H1 (cell line): ENCODE data around the gene FAR2. TPM values are rescaled to one million over a fixed set of nuclear protein-coding genes. Genes with fewer than 3 reads are reported as not detected.

Experiments used
- CTCF ChIA-PET: fragments of 300-600 bp; sonication (Branson Sonifier 250); formaldehyde crosslinking; loops from one replicate; lab custom pipeline; 2021; ENCODE audit not compliant: partially characterized antibody; lab: Charles Lee
- POLR2A ChIA-PET: fragments of 300-600 bp; sonication (Branson Sonifier 250); formaldehyde crosslinking; loops from one replicate; lab custom pipeline; 2021; ENCODE audit warnings: inconsistent platforms; ENCODE audit not compliant: partially characterized antibody; lab: Charles Lee
- DNase-seq, 2 experiments: peaks; one replicate each; pipeline versions ENCODE4 v3.0.0 to v3.0.0-alpha.2; 2010 to 2022; ENCODE audit warnings: low spot score in 2 of 2, low read depth in 1 of 2, mixed read lengths in 1 of 2
- FAIRE-seq: peaks from 2 replicates; lab custom pipeline; 2011; peaks lifted over from hg19 to GRCh38; lab: Jason Lieb, UNC
- H2AFZ ChIP-seq: 2 replicates; pipeline ENCODE4 v1.8.1; 2012; ENCODE audit warnings: low read length, inconsistent platforms
- H2AK5ac ChIP-seq: 2 replicates; pipeline ENCODE4 v1.6.1; 2013; ENCODE audit warnings: low read depth, low read length
- H2BK120ac ChIP-seq: replicated peaks from 2 replicates; pipeline ENCODE3; 2013; ENCODE audit warnings: low read depth, low read length, inconsistent platforms
- H2BK12ac ChIP-seq: 2 replicates; pipeline ENCODE4 v1.6.1; 2013; ENCODE audit warnings: low read depth, low read length
- H2BK15ac ChIP-seq: 2 replicates; pipeline ENCODE4 v1.6.1; 2013; ENCODE audit warnings: low read length
- H2BK20ac ChIP-seq: 2 replicates; pipeline ENCODE4 v1.6.1; 2013; ENCODE audit warnings: low read length
- H2BK5ac ChIP-seq: 2 replicates; pipeline ENCODE4 v1.6.1; 2013; ENCODE audit warnings: low read depth, low read length
- H3K14ac ChIP-seq: 2 replicates; pipeline ENCODE4 v1.6.1; 2013; ENCODE audit warnings: inconsistent platforms; ENCODE audit not compliant: insufficient read length
- H3K18ac ChIP-seq: 2 replicates; pipeline ENCODE4 v1.6.1; 2013; ENCODE audit warnings: low read length; ENCODE audit errors: extremely low read depth
- H3K23ac ChIP-seq: 2 replicates; pipeline ENCODE4 v1.6.1; 2013; ENCODE audit warnings: inconsistent platforms; ENCODE audit not compliant: insufficient read length
- H3K23me2 ChIP-seq: 2 replicates; pipeline ENCODE4 v1.6.1; 2013; ENCODE audit warnings: low read depth, low read length
- H3K27ac ChIP-seq: 2 replicates; pipeline ENCODE4 v1.6.1; 2011; ENCODE audit warnings: low read depth, low read length, inconsistent platforms
- H3K27me3 ChIP-seq, 4 experiments: replicated peaks in 1 of 4; 1 replicate in 1 of 4; 2 replicates in 3 of 4; pipeline versions ENCODE4 v1.6.1 to v1.8.1; 2011 to 2013; ENCODE audit warnings: low read length in 3 of 4, mild to moderate bottlenecking in 3 of 4, inconsistent platforms in 2 of 4, mixed read lengths in 2 of 4, moderate library complexity in 1 of 4; ENCODE audit not compliant: control insufficient read depth in 3 of 4, insufficient read depth in 3 of 4; ENCODE audit errors: extremely low read depth in 1 of 4
- H3K36me3 ChIP-seq, 4 experiments: 2 replicates each; pipeline versions ENCODE4 v1.6.1 to v1.8.1; 2011 to 2013; ENCODE audit warnings: mild to moderate bottlenecking in 4 of 4, low read length in 3 of 4, moderate library complexity in 2 of 4, control low read depth in 1 of 4, inconsistent platforms in 1 of 4; ENCODE audit not compliant: insufficient read depth in 4 of 4, control insufficient read depth in 2 of 4
- H3K4ac ChIP-seq: replicated peaks from 2 replicates; pipeline ENCODE3; 2013; ENCODE audit warnings: low read length, low read depth, mixed read lengths, inconsistent platforms; ENCODE audit not compliant: insufficient read length
- H3K4me1 ChIP-seq, 4 experiments: replicated peaks in 1 of 4; 1 replicate in 1 of 4; 2 replicates in 3 of 4; pipeline versions ENCODE4 v1.6.1 to v1.8.1; 2011 to 2013; ENCODE audit warnings: low read length in 3 of 4, inconsistent platforms in 2 of 4, mixed read lengths in 1 of 4; ENCODE audit not compliant: insufficient read depth in 4 of 4, control insufficient read depth in 3 of 4
- H3K4me2 ChIP-seq, 2 experiments: 2 replicates each; pipeline versions ENCODE4 v1.6.1 to v1.8.1; 2011 to 2013; ENCODE audit warnings: low read depth in 2 of 2, low read length in 2 of 2, control low read depth in 1 of 2, inconsistent platforms in 1 of 2, mild to moderate bottlenecking in 1 of 2; ENCODE audit not compliant: insufficient read depth in 1 of 2
- H3K4me3 ChIP-seq, 4 experiments: fragments of 200-600, 300-600 bp in 1 of 4; sonication (generic), shearing (Covaris generic), sonication (Bioruptor Twin) in 1 of 4; 2 replicates each; pipeline versions ENCODE4 v1.5.1 to v1.8.1; 2011 to 2016; ENCODE audit warnings: low read length in 4 of 4, low read depth in 3 of 4, control low read depth in 2 of 4, inconsistent platforms in 2 of 4, mild to moderate bottlenecking in 2 of 4, mixed read lengths in 1 of 4, moderate library complexity in 1 of 4; ENCODE audit not compliant: insufficient read depth in 2 of 4; ENCODE audit errors: extremely low read depth in 1 of 4
- H3K56ac ChIP-seq: replicated peaks from 2 replicates; pipeline ENCODE3; 2013; ENCODE audit warnings: low read depth, mild to moderate bottlenecking, mixed read lengths, low read length, inconsistent platforms; ENCODE audit not compliant: insufficient read length
- H3K79me1 ChIP-seq: 2 replicates; pipeline ENCODE4 v1.6.1; 2013; ENCODE audit warnings: low read depth, low read length, control low read depth
- H3K79me2 ChIP-seq, 2 experiments: 2 replicates each; pipeline versions ENCODE4 v1.6.1 to v1.8.1; 2012 to 2013; ENCODE audit warnings: low read length in 2 of 2, mild to moderate bottlenecking in 2 of 2, inconsistent platforms in 1 of 2; ENCODE audit not compliant: insufficient read depth in 2 of 2, control insufficient read depth in 1 of 2
- H3K9ac ChIP-seq, 4 experiments: replicated peaks in 1 of 4; 1 replicate in 1 of 4; 2 replicates in 3 of 4; pipeline versions ENCODE4 v1.6.1 to v1.8.1; 2011 to 2013; ENCODE audit warnings: low read depth in 3 of 4, low read length in 3 of 4, control low read depth in 2 of 4, mild to moderate bottlenecking in 2 of 4, moderate library complexity in 2 of 4, inconsistent platforms in 1 of 4; ENCODE audit errors: extremely low read depth in 1 of 4
- H3K9me3 ChIP-seq, 2 experiments: 2 replicates each; pipeline versions ENCODE4 v1.6.1 to v1.8.1; 2012 to 2013; ENCODE audit warnings: mild to moderate bottlenecking in 2 of 2, moderate library complexity in 2 of 2, control low read depth in 1 of 2, inconsistent platforms in 1 of 2, low read depth in 1 of 2, low read length in 1 of 2, mixed read lengths in 1 of 2; ENCODE audit not compliant: insufficient read depth in 2 of 2
- H4K20me1 ChIP-seq, 2 experiments: replicated peaks in 1 of 2; 2 replicates each; pipeline versions ENCODE3 to v1.8.1; 2011 to 2013; ENCODE audit warnings: inconsistent platforms in 2 of 2, low read length in 2 of 2, mild to moderate bottlenecking in 1 of 2; ENCODE audit not compliant: insufficient read depth in 2 of 2, control insufficient read depth in 1 of 2
- H4K5ac ChIP-seq: 2 replicates; pipeline ENCODE4 v1.6.1; 2013; ENCODE audit warnings: low read length, low read depth, mixed read lengths, inconsistent platforms; ENCODE audit not compliant: insufficient read length
- H4K8ac ChIP-seq: 2 replicates; pipeline ENCODE4 v1.8.0; 2013; ENCODE audit warnings: mild to moderate bottlenecking, moderate library complexity, low read length, inconsistent platforms; ENCODE audit not compliant: insufficient read depth; ENCODE audit errors: extremely low read depth
- H4K91ac ChIP-seq: replicated peaks from 2 replicates; pipeline ENCODE3; 2013; ENCODE audit warnings: low read length, mixed read lengths, inconsistent platforms; ENCODE audit not compliant: insufficient read length
- BACH1 ChIP-seq: IDR thresholded peaks from 2 replicates; pipeline ENCODE4 v1.6.1; 2012; ENCODE audit warnings: low read length, improper control_type of control experiment
- BCL11A ChIP-seq, 2 experiments: IDR thresholded peaks; one replicate each; pipeline ENCODE4 v1.6.1; 2011; ENCODE audit warnings: low read depth in 2 of 2, low read length in 2 of 2, mild to moderate bottlenecking in 2 of 2
- CBX8 ChIP-seq: fragments of 300-800, 300-1000 bp; sonication (generic); IDR thresholded peaks from 2 replicates; pipeline ENCODE4 v1.7.1; 2016; ENCODE audit warnings: low read depth, low read length, borderline replicate concordance
- CTBP2 ChIP-seq: IDR thresholded peaks from 2 replicates; pipeline ENCODE4 v1.7.0; 2011; ENCODE audit warnings: borderline replicate concordance, mild to moderate bottlenecking, moderate library complexity, mixed read lengths, low read length; ENCODE audit not compliant: insufficient read depth, insufficient read length
- EZH2 ChIP-seq: fragments of 200-600 bp; sonication (generic); IDR thresholded peaks from 2 replicates; pipeline ENCODE4 v1.7.1; 2012; ENCODE audit warnings: low read depth, mild to moderate bottlenecking, moderate library complexity, low read length, inconsistent platforms; ENCODE audit not compliant: severe bottlenecking
- KDM4A ChIP-seq: IDR thresholded peaks from one replicate; pipeline ENCODE4 v1.7.1; 2012; ENCODE audit warnings: low read depth, mild to moderate bottlenecking, moderate library complexity, low read length, inconsistent platforms; ENCODE audit not compliant: severe bottlenecking
- NRF1 ChIP-seq: IDR thresholded peaks from 2 replicates; pipeline ENCODE4 v1.6.1; 2011; ENCODE audit warnings: mild to moderate bottlenecking, low read depth, low read length, improper control_type of control experiment
- PHF8 ChIP-seq: fragments of 200-600 bp; sonication (generic); conservative IDR thresholded peaks from 2 replicates; pipeline ENCODE4 v1.7.1; 2012; ENCODE audit warnings: low read depth, mild to moderate bottlenecking, inconsistent platforms, low read length, moderate library complexity
- SIRT6 ChIP-seq: IDR thresholded peaks from one replicate; pipeline ENCODE4 v1.7.1; 2012; ENCODE audit warnings: low read length, inconsistent platforms
- TAF1 ChIP-seq: IDR thresholded peaks from 2 replicates; pipeline ENCODE4 v1.6.1; 2011; ENCODE audit warnings: mild to moderate bottlenecking, low read depth, low read length
- TAF7 ChIP-seq: optimal IDR thresholded peaks from 2 replicates; pipeline ENCODE3; 2011; ENCODE audit warnings: low read depth, mild to moderate bottlenecking, inconsistent platforms, low read length, moderate library complexity, borderline replicate concordance
- TCF12 ChIP-seq: IDR thresholded peaks from 2 replicates; pipeline ENCODE4 v1.6.1; 2011; ENCODE audit warnings: low read depth, mild to moderate bottlenecking, low read length
- ZNF274 ChIP-seq: IDR thresholded peaks from 2 replicates; pipeline ENCODE4 v1.7.0; 2012; ENCODE audit warnings: low read length, borderline replicate concordance; ENCODE audit errors: extremely low read depth
- WGBS, 2 experiments: shearing (Covaris generic) in 1 of 2; methylation state at CpG; one replicate each; pipeline versions ENCODE4 v1.1.6 to v1.1.7; 2013 to 2015; ENCODE audit warnings: low lambda C conversion rate in 2 of 2, mixed read lengths in 2 of 2, inconsistent platforms in 1 of 2, low coverage in 1 of 2, missing lambda C conversion rate in 1 of 2; ENCODE audit not compliant: insufficient replicate concordance in 2 of 2, insufficient coverage in 1 of 2, insufficient read length in 1 of 2; ENCODE audit errors: extremely low coverage in 1 of 2, missing lambda C conversion rate in 1 of 2; 5-methylcytosine and 5-hydroxymethylcytosine counted together
- polyA plus RNA-seq, 7 experiments: library from polyadenylated mRNA; depleted of rRNA in 3 of 7; stranded (reverse) in 5 of 7; unstranded in 2 of 7; fragments of >200 nt in 5 of 7; fragments of 200-250 nt in 2 of 7; gene quantifications; 1 replicate in 5 of 7; 2 replicates in 1 of 7; 4 replicates in 1 of 7; pipeline versions ENCODE4 v1.2.1 to v1.2.3, GENCODE V29; 2011 to 2013; ENCODE audit warnings: missing spikeins in 2 of 7, mixed read lengths in 2 of 7
- total RNA-seq: library from RNA; stranded (reverse); fragmentation: NEBNext Ultra II Directional; extraction: Animal tissue kit (Norgen Biotek cat#: 25700); gene quantifications from 2 replicates; pipeline ENCODE4 v1.2.1, GENCODE V29; 2021
- TF ChIP-seq, protein P1 (sequence below): IDR thresholded peaks from 2 replicates; pipeline ENCODE4 v1.6.1; 2012; ENCODE audit warnings: inconsistent platforms

Gene FAR2
- total and polyA plus RNA-seq, 2 of the 8 experiments (the other 6 are each of a cell fraction or from before 2014, with no cell fraction given), result 24.0 to 24.1 TPM

DNA sequence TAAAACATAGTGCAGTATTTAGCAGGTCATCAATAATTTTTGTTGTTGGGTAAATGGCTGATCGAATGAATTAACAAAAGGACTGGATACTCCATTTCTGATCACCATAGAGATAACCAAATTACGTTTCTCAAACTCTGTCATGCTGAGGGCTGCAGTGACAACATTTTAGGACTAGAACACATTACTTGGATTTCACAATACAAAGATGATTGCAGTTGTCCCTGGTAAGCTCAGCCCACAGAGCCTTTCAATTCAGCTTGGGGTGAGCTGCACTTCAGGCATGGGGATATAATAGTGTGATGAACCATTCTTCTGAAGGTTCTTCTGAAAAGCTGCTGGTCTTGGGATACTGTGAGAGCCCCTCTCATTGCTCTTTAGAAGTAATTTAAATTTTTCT, 74.3 kb downstream of the FAR2 start:
- POLR2A ChIA-PET, result no interaction called here
- H3K9ac ChIP-seq, result no peak overlapping the region
- H3K9me3 ChIP-seq, result no peaks in the 10 kb centered on the region
- H2BK12ac ChIP-seq, result no peak overlapping the region
- H2AK5ac ChIP-seq, result no peak overlapping the region
- CTCF ChIA-PET, result interaction anchor here (0.6 kb wide), 1 partner anchor 14 kb away, joined by 4 read pairs; no protein-coding TSS in a partner anchor
- DNase-seq (no peak), FAIRE-seq (no peak)
- no peak overlapping the region for H3K27ac ChIP-seq
- no peak overlapping the region for H2AFZ ChIP-seq
- no peak overlapping the region for H2BK20ac ChIP-seq
- no peak overlapping the region for H3K4me3 ChIP-seq
- H3K56ac ChIP-seq, result no peak overlapping the region
- no peaks in the 10 kb centered on the region for H3K36me3 ChIP-seq
- no peaks in the 10 kb centered on the region for H3K79me2 ChIP-seq
- H2BK15ac ChIP-seq, result no peak overlapping the region
- H3K79me1 ChIP-seq, result no peaks in the 10 kb centered on the region
- no peaks in the 10 kb centered on the region for H3K23me2 ChIP-seq
- no peak overlapping the region for H3K4me2 ChIP-seq
- H3K4me1 ChIP-seq, result peaks cover under 1 to 6% (median 4%) of the 10 kb centered on the region in 4 experiments; a peak in 6 of 7 replicates
- no peak overlapping the region for H3K18ac ChIP-seq
- no peak overlapping the region for H4K91ac ChIP-seq
- no peak overlapping the region for H3K23ac ChIP-seq
- no peak overlapping the region for H3K14ac ChIP-seq
- no peaks in the 10 kb centered on the region for H4K20me1 ChIP-seq
- H3K4ac ChIP-seq, result no peak overlapping the region
- H2BK5ac ChIP-seq, result no peak overlapping the region
- 87% methylated on average over 2 of the region's 2 CpGs; no CpG with 5 or more reads in 1 of the 2 experiments for WGBS, 2 experiments
- no peak overlapping the region for H4K8ac ChIP-seq
- H4K5ac ChIP-seq, result no peak overlapping the region
- H2BK120ac ChIP-seq, result no peak overlapping the region
- no peaks in the 10 kb centered on the region for H3K27me3 ChIP-seq
- TF ChIP-seq BCL11A (IDR thresholded peaks at IDR 0.05; ENCODE audit: low read depth in 2 of 2, low read length in 2 of 2) (no peak), TCF12 (no peak), CTBP2 (no peak), CBX8 (no peak), TAF7 (no peak), EZH2 (no peak), BACH1 (no peak), SIRT6 (no peak), KDM4A (no peak), PHF8 (no peak), NRF1 (no peak), TAF1 (no peak), ZNF274 (no peak)
- TF ChIP-seq, protein P1, sequence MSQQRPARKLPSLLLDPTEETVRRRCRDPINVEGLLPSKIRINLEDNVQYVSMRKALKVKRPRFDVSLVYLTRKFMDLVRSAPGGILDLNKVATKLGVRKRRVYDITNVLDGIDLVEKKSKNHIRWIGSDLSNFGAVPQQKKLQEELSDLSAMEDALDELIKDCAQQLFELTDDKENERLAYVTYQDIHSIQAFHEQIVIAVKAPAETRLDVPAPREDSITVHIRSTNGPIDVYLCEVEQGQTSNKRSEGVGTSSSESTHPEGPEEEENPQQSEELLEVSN, result no peak
